GM21619 (cell line): ENCODE measurements around the gene FIBCD1.
"Not testable (repeated sequence)": the region's sequence is repeated elsewhere in the genome, so short reads cannot be mapped to it uniquely, and the experiment has no call there.

ENCODE experiments used
- ATAC-seq: cut with Tn5 transposase; IDR thresholded peaks from one replicate; pipeline ENCODE4 v1.9.1; 2021; ENCODE audit not compliant: unreplicated experiment

The FIBCD1 gene

GRCh38 chr9:130910670-130911069, 28.4 kb downstream of the FIBCD1 start:
- ATAC-seq, result not testable (repeated sequence)

- ATAC-seq, result not testable (repeated sequence)
Measured at GRCh38 chr9:130910041-130910440, 29.0 kb downstream of the FIBCD1 start.

- no peak for ATAC-seq
Measured at GRCh38 chr9:130908878-130909355, 30.1 kb downstream of the FIBCD1 start.

DNA sequence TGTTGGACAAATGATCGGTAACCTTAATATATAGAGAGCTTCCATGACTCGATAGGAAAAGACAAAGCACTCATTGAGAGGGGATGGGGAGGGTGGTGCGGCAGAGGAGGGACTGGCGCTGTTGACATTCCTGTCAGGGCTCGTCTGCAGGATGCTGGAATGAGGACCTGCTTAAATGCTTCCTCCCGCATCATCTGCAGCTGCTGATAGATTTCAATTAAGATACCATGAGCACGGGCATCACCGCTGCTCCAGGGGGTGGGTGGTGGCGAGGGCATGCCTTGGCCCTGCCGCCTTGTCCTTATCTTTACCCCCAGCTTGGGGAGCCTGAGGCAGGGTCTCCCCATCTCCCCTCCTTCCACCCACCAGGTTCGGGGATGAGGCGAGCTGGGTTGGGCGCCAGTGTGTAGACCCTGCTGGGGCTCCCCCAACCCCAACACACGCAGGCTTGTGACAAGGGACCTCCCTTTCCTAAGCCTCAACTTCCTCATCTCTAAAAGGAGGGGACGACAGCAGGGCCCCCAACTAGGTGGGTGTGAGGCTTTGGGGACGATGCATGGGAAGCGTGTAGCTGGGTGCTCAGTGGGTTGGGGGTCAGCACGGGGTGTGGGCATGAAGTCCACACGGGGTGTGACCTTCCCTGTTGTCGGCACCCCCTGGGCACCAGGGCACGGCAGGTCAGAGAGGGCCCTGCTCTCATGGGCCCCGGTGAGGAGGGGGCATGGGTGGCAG, 30.7 kb downstream of the FIBCD1 start:
- ATAC-seq, result no peak

DNA sequence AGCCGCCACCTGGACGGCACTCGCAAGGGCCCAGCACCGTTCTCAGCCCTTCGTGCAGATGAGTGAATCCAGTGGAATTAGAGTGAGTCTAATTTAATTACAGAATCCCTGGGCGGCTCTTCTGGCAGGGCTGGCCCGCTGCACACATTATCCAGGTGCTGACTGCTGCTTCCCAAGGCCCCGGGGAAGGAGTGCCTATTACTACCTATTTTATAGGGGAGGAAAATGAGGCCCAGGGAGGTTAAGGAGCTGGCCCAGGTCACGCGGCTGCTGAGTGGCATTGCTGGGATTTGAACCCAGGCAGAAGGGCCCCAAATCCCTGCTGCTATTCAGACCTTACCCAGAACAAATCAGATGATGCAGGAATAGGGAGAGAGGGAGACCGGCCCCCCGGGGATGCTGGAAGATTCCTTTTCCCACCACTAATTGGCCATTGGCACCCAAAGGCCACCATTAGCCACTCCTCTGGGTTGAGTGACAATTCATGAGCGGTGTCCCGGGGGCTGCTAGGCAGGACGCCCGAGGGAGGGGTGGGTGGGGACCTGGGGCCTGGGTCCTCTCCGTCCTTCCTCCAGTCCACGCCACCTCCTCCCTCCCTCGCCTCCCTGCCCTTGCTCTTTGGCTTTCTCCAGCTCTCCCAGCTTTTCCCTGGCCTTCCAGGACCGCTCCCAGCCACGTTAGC, 32.2 kb downstream of the FIBCD1 start:
- ATAC-seq, result no peak

- no peak for ATAC-seq
Measured at GRCh38 chr9:130905902-130906734, 32.9 kb downstream of the FIBCD1 start.

DNA sequence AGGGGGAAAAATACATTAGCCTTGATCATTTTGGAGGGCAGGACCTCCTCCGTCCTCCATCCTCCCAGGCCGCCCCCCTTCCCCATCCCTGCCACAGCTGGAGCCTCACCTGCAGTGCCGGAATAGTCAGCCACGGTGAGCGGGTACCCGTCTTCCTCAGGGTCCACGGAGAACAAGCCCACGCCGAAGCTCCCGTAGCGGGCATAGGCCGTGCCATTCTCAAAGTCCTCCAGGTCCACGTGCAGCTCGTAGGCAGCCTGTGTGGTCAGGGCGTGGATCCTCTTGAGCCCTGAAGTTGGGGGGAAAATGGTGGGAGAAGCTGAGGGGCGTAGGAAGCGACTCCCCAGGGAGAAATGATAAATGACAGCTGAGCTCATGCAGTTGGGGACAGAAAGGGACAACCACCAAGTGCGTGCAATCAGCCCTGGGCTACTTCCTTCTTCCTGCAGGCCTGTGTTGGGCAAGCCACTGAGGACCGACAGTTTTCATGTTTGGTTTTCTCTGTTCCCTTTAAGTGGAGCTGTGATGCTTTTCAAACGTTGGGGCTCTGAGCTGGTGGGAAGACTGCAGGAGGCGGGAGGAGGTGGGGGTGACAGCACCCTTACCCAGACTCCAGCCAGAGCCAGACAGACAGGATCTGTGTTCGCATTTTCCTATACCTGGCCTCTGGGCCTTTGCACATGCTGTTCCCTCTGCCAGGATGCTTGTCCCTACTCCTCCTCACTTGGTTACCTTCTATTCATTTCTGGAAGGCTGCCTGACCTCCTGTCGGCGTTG, 33.7 kb downstream of the FIBCD1 start:
- no peak for ATAC-seq

DNA sequence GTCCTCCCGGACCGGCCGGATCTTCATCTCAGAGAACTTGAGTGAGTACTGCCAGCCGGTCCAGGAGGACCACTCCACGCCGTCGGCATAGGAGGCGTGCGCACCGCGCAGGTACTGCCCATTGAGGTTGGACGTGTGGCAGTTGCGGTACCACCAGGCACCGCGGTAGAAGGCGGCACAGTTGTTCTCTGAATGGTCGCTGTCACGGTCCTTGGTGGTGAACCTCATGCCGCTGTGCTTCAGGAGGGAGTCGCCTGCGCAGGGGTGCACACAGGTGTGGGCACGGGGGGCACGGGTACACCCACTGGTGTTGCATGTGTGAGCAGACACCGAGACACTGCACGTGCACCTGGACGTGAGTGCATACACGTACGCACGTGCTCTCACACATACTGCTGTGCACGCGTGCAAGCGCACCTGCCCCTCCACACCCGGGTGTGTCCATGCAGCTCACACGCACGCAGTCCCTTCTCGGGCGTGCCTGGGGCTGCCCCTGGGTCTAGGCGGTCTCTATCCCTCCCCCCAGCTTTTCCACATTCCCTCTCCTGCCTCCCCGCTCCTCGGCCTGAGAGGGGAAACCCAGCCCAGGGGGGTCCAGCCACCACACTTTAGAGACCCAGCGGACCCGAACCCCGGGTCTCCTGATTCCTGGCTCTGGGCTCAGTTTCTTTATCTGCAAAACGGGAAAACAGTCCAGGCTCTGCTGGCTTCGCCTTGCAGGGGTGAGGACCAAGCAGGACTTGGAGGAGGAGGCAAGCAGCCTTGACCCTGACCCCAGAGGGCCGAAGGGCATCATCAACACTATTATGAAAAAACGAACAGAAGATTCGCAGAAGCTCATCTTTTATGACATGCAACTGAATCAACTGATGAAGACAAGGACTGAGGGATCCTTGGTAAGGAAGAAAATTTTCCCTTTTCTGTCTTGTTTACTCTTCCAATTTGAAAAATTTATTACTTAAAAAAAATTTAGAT, 34.7 kb downstream of the FIBCD1 start:
- ATAC-seq, result no peak

DNA sequence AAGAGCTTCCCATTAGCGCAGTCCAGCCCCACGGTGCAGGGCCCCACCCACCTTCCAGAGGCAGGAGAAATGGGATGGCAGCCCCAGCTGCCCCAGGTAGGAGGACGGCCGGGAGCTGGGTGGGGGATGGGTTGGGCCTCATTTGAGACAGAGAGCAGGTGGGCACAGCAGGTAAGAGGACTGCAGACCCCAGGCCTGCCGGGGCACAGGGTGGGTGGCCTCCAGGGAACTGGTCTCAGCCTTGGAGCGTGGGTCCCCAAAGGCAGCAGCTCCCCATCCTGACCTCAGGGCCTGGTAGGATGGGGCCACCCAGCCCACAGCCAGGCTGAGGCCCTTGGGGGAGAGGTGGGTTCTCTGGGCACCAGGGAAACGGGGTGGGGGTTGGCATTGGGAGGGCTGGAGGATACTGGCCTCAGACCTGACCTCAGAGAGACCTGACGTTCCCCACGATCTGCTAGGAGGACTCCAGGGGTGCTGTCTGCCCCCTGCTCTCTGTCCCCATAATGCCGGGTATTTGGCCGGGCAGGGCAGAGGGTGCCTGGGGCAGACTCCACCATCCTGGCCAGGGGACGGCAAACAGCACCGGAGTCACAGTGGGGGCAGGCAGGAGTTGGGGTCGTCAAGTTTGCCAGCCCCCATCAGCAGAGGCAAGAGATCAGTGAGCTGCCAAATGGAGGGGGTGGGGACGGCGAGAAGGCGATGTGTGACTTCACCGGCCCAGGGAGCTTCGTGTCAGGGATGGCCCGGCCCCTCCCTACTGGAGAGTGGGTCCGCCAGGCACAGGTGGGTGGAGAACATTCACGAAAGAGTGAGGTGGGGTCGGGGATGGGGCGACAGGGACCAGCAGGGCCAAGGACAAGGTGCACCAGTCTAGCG, 35.6 kb downstream of the FIBCD1 start:
- no peak for ATAC-seq

DNA sequence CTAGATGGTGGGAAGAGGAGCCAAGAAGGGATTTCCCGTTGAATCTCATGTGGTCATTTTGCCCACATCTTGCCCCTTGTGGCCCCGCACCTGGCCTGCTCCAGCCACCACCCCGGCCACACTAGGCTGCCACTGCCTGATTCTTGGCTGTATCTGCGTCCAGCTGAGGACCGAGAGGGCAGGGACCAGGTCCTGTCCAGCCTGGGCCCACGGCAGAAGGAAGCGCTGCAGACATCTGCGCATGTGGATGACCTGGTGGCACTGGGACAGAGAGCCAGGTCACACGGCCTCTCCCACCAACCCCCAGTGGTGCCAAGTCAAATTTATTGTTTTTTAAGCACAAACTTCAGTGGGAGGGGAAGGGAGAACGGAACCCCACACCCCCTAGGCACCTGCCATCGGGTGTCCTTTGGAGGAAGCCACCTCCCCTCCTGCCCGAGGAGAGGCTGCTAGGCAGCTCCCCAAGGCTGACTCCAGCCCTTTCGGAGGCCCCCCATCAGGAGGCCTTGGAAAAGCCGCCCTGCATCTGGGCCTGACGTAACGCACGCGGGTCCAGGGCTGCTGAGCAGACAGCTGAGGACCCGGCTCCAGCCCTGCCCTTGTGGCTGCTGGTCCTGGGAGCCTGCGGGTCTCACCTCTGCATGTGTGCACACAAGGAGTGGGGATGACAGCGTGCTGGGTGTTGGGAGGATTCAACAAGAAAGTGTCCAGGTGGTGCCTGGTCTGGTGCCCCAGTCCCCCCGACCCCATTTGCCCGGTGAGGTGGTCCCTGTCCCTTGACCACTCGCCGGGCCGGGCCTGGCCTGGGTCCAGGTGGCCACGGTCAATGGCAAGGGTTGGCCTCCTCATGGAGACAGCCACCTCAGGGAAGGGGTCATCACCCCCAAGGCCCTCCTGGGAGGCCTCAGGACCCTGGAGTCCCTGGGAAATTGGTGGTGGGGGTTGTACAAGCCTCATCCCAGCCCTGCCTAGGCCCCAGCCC, 36.6 kb downstream of the FIBCD1 start:
- ATAC-seq, result no peak

DNA sequence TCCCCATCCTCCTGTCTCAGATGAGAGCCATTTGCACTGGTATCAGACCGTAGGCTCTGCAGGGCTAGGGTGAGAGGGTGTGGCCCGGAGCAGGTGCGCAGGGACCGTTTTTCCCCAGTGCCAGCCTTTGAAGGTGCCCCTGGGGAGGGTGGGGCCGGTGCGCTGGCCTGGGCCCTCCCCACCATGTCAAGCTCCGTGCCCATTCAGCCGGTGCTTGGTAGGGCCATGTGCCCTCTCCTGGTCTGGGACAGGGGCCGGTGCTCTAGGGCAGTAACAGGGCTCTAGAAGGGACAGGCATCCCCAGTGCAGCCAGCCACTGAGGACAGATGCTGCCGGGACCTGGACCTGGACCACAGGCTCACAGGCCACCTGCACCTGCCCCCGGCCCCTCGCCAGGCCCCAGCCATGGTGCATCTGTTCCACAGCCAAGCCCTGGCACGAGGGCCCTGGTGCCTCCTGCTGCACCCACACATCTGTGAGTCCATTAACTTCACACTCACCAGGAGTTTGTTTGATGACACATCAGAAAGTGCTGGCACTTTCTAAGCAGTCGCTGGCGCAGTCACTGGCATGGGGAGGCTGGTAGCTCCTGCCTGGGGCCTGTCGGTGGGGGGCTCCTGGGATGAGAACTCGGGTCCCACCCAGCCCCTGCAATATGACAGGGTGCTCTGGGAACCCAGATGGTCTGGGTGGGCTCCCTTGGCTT, 37.4 kb downstream of the FIBCD1 start:
- no peak for ATAC-seq

DNA sequence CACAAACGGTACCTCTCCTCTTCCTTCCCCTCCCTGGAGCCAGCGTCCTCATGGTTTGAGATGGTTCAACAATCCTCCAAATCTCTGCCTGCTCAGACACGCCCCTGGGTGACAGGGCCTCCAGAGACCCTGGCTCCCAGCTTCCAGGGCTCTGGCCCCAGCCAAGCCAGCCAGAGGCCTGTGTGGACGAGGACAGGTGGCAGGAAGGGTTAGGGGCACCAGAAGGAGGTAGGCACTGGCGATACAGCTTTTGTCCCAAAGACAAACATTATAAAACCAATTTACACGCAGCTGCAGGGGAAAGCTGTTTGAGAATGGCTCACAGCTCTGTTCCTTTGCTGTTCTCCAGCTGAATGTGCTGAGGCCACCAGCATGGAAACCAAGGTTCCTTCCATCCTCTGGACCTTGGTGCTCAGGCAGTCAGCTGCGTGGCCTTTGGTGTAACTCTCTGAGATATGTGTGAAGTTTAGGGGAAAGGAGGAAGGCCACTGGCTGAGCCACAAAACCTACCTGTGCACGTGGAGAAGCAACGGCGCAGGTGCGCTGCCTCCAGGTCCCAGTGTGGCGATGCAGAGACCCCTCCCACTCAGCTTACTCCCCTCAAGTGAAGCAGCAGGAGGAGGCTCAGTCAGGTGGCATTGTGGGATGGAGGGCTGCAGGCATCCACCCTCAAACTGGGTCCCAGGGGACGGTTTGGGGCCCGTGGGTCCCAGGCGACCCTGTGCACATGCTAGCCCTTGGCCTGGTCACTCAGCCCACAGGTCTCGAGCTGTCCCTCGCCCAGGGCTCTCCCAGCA, 38.1 kb downstream of the FIBCD1 start:
- ATAC-seq, result no peak

GRCh38 chr9:130899051-130899748, 39.8 kb downstream of the FIBCD1 start:
- no peak for ATAC-seq

GRCh38 chr9:130898552-130898852, 40.5 kb downstream of the FIBCD1 start:
- ATAC-seq, result no peak

DNA sequence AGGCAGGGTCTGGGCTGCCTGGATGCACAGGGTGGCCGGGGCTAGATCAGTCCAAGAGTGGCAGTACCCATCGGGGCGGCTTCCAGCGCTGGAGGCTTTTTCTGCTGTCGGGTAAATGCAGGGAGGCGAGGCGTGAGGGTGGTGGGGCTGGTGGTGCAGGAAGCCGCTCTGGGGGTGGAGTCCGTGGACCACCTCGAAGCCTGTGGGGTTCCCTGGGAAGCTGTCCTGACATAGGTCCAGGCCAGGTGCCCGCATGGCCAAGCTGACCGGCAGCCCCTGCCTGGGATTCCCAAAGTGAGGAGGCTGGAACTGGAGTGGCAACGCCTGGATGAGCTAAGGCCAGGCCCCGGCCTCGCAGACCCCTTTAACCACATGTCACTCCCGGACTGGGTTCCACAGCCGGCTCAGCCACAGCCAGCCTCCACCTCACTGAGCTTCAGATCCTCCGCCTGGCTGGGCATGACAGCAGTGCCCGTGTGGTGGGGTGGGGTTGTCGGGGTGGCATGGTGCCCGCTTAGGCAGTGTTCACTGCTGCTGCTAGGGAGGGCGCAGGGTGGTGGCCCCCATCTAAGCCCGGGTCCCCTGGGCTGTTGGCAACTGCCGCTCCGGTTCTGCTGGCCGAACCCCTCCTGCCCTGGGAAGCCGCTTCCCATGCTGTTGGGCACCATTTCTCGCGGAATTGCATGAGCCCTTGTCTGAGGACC, 41.0 kb downstream of the FIBCD1 start:
- ATAC-seq, result no peak
